Measurements from ENCODE around the gene ADAR. TPM values are rescaled to one million over a fixed set of nuclear protein-coding genes. Genes with fewer than 3 reads are reported as not detected.

ADAR gene
- total RNA-seq, 1 experiment from 2014 or later = 221 TPM

DNA sequence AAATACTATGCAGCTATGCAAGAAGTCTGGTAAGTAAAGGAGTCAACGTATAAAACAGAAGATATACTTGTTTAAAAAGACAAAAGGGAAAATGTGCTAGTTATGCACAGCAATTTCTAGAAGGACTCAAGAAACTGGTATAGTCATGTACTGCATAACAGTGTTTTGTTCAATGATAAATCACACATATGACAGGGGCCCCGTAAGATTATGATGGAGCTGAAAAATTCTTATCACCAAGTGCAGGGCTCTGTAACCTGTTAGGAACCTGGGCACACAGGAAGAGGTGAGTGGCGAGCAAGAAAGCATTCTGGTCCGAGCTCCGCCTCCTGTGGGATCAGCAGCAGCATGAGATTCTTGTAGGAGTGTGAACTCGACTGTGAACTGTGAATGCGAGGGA, 13.2 kb downstream of the ADAR start:
- Mint-ChIP-seq H3K27me3 (ENCODE audit: low read depth) (no peaks in the 10 kb centered on the region), H3K4me1 (no peaks in the 10 kb centered on the region), H3K9me3 (no peaks in the 10 kb centered on the region), H3K36me3 (peaks cover 74% of the 10 kb centered on the region), H3K27ac (no peak overlapping the region), H3K4me3 (no peak overlapping the region)
- ChIA-PET POLR2A (no interaction called here), CTCF (interaction anchor here (1.6 kb wide), 1 partner anchor 35 kb away, joined by 4 read pairs; no protein-coding TSS in a partner anchor)
- no peak for ATAC-seq
- TF ChIP-seq, protein P1, sequence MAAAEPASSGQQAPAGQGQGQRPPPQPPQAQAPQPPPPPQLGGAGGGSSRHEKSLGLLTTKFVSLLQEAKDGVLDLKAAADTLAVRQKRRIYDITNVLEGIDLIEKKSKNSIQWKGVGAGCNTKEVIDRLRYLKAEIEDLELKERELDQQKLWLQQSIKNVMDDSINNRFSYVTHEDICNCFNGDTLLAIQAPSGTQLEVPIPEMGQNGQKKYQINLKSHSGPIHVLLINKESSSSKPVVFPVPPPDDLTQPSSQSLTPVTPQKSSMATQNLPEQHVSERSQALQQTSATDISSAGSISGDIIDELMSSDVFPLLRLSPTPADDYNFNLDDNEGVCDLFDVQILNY (CRISPR knock-in tag; IDR thresholded peaks at IDR 0.05) = no peak
- TF ChIP-seq HMGA2 (CRISPR knock-in tag; IDR thresholded peaks at IDR 0.05) (no peak), ESRRA (CRISPR knock-in tag; IDR thresholded peaks at IDR 0.05; ENCODE audit: borderline replicate concordance) (no peak), OVOL2 (CRISPR knock-in tag; IDR thresholded peaks at IDR 0.05; ENCODE audit: borderline replicate concordance) (no peak)
- TF ChIP-seq, protein P2, sequence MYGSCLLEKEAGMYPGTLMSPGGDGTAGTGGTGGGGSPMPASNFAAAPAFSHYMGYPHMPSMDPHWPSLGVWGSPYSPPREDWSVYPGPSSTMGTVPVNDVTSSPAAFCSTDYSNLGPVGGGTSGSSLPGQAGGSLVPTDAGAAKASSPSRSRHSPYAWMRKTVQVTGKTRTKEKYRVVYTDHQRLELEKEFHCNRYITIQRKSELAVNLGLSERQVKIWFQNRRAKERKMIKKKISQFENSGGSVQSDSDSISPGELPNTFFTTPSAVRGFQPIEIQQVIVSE (CRISPR knock-in tag; IDR thresholded peaks at IDR 0.05; ENCODE audit: borderline replicate concordance) = no peak
- no peak for DNase-seq (ENCODE audit: low spot score)

DNA sequence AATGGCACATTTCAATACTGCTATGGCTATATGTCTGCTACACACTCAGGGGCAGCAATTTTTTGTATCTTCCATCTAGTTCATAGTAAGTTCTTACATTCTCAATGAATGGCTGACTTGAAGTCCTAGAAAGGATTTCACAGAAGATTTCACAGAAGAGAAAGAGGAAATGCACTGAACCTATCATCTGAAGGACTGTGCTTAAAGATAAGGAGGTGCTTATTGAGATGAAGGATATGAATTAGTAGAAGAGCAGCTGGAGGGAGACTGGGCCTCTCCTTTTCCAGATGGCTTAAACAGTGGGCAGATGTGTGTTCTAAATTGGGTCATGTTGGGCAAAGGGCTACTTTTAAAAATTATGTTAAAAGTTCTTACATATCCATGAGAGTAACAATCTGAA, 14.6 kb downstream of the ADAR start:
- no peak for DNase-seq (ENCODE audit: low spot score)
- H3K9me3 Mint-ChIP-seq = no peaks in the 10 kb centered on the region
- CTCF ChIA-PET = interaction anchor here (1.1 to 1.9 kb wide), 2 partner anchors 47 to 350 kb away, joined by 3 to 6 read pairs; no protein-coding TSS in a partner anchor
- H3K27me3 Mint-ChIP-seq (ENCODE audit: low read depth) = no peaks in the 10 kb centered on the region
- no peak for ATAC-seq
- no peaks in the 10 kb centered on the region for H3K4me1 Mint-ChIP-seq
- TF ChIP-seq, protein P3, sequence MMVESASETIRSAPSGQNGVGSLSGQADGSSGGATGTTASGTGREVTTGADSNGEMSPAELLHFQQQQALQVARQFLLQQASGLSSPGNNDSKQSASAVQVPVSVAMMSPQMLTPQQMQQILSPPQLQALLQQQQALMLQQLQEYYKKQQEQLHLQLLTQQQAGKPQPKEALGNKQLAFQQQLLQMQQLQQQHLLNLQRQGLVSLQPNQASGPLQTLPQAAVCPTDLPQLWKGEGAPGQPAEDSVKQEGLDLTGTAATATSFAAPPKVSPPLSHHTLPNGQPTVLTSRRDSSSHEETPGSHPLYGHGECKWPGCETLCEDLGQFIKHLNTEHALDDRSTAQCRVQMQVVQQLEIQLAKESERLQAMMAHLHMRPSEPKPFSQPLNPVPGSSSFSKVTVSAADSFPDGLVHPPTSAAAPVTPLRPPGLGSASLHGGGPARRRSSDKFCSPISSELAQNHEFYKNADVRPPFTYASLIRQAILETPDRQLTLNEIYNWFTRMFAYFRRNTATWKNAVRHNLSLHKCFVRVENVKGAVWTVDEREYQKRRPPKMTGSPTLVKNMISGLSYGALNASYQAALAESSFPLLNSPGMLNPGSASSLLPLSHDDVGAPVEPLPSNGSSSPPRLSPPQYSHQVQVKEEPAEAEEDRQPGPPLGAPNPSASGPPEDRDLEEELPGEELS (CRISPR knock-in tag; IDR thresholded peaks at IDR 0.05) = no peak
- TF ChIP-seq, protein P4, sequence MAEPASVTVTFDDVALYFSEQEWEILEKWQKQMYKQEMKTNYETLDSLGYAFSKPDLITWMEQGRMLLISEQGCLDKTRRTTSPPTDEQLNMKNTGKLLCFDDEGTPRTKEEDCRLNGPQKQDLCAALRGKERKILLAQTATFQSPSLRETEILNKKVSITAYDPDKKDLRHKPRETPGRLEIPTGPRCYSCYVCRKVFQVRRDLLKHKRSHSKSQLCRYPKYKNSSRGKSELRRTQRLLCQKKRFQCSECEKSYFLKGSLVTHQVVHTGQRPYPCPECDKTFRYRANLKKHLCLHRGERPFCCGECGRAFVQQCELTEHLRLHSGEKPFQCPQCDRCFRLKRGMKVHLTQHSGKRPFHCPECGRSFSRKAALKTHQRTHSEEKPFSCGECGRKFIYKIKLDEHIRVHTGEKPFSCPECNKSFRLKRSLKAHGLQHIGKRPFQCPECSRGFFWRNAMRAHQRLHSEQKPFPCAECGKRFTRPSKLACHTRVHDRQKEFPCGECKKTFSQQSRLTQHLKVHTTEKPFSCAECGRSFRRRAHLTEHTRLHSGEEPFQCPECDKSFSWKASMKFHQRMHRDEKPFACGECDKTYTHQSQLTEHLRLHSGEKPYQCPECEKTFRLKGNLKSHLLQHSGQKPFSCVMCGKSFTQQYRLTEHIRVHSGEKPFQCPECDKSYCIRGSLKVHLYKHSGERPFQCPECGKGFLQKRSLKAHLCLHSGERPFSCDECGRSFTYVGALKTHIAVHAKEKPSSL (CRISPR knock-in tag; conservative IDR thresholded peaks at IDR 0.05) = no peak
- TF ChIP-seq, protein P5, sequence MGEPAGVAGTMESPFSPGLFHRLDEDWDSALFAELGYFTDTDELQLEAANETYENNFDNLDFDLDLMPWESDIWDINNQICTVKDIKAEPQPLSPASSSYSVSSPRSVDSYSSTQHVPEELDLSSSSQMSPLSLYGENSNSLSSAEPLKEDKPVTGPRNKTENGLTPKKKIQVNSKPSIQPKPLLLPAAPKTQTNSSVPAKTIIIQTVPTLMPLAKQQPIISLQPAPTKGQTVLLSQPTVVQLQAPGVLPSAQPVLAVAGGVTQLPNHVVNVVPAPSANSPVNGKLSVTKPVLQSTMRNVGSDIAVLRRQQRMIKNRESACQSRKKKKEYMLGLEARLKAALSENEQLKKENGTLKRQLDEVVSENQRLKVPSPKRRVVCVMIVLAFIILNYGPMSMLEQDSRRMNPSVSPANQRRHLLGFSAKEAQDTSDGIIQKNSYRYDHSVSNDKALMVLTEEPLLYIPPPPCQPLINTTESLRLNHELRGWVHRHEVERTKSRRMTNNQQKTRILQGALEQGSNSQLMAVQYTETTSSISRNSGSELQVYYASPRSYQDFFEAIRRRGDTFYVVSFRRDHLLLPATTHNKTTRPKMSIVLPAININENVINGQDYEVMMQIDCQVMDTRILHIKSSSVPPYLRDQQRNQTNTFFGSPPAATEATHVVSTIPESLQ (CRISPR knock-in tag; IDR thresholded peaks at IDR 0.05) = no peak
- H3K36me3 Mint-ChIP-seq = peaks cover 82% of the 10 kb centered on the region
- H3K27ac Mint-ChIP-seq = no peak overlapping the region
- POLR2A ChIA-PET = no interaction called here
- no peak overlapping the region for H3K4me3 Mint-ChIP-seq

DNA sequence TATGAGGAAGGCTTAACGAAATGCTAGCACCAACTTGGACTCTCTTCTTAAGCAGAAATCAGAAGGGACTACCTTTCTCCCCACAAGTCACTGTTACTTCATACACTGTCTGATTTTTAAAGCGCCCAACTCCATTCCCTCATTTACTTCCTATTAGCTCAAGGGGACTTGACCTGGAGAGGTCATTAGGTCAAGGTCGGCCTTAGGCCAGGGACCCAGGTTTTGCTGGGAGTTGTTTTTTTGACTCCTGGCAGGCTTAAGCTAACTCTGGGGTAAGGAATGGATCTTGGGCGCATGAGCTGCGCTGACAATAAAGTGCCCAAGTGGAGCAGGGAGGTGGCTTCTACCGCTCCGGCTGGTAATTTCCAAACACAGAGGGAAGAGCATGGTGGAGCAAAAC, 16.8 kb downstream of the ADAR start:
- CTCF ChIA-PET = no interaction called here
- H3K36me3 Mint-ChIP-seq = peaks cover 82% of the 10 kb centered on the region
- TF ChIP-seq NFATC4 (CRISPR knock-in tag; IDR thresholded peaks at IDR 0.05) = no peak
- TF ChIP-seq ZNF423 (CRISPR knock-in tag; IDR thresholded peaks at IDR 0.05) = no peak
- no peak for TF ChIP-seq SOX15 (CRISPR knock-in tag; IDR thresholded peaks at IDR 0.05)
- TF ChIP-seq, protein P6, sequence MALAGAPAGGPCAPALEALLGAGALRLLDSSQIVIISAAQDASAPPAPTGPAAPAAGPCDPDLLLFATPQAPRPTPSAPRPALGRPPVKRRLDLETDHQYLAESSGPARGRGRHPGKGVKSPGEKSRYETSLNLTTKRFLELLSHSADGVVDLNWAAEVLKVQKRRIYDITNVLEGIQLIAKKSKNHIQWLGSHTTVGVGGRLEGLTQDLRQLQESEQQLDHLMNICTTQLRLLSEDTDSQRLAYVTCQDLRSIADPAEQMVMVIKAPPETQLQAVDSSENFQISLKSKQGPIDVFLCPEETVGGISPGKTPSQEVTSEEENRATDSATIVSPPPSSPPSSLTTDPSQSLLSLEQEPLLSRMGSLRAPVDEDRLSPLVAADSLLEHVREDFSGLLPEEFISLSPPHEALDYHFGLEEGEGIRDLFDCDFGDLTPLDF (CRISPR knock-in tag; IDR thresholded peaks at IDR 0.05) = no peak
- no peak for TF ChIP-seq CREB1 (CRISPR knock-in tag; IDR thresholded peaks at IDR 0.05)
- TF ChIP-seq, protein P7, sequence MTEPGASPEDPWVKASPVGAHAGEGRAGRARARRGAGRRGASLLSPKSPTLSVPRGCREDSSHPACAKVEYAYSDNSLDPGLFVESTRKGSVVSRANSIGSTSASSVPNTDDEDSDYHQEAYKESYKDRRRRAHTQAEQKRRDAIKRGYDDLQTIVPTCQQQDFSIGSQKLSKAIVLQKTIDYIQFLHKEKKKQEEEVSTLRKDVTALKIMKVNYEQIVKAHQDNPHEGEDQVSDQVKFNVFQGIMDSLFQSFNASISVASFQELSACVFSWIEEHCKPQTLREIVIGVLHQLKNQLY (CRISPR knock-in tag; IDR thresholded peaks at IDR 0.05) = no peak
- TF ChIP-seq JUN (CRISPR knock-in tag; IDR thresholded peaks at IDR 0.05) = no peak
- TF ChIP-seq TP53 (CRISPR knock-in tag; IDR thresholded peaks at IDR 0.05) = no peak
- H3K27me3 Mint-ChIP-seq (ENCODE audit: low read depth) = no peaks in the 10 kb centered on the region
- no peak for DNase-seq (ENCODE audit: low spot score)
- no peak for ATAC-seq
- no peak overlapping the region for H3K4me3 Mint-ChIP-seq
- POLR2A ChIA-PET = interaction anchor here (0.5 kb wide), 1 partner anchor 94 kb away, joined by 4 read pairs; no protein-coding TSS in a partner anchor
- no peak overlapping the region for H3K27ac Mint-ChIP-seq
- H3K9me3 Mint-ChIP-seq = no peaks in the 10 kb centered on the region
- no peaks in the 10 kb centered on the region for H3K4me1 Mint-ChIP-seq

All from WTC11 (cell line).